Chondrocyte (in vitro differentiated cells): ENCODE data around the gene NT5C. TPM values are rescaled to one million over a fixed set of nuclear protein-coding genes. Genes with fewer than 3 reads are reported as not detected.

Experiments
- DNase-seq: peaks from one replicate; pipeline ENCODE4 v3.0.0; 2021; ENCODE audit warnings: mixed read lengths, low spot score
- H3K27ac Mint-ChIP-seq: one replicate; pipeline ENCODE4 v1.8.0; 2021; ENCODE audit warnings: mild to moderate bottlenecking, moderate library complexity, mixed read lengths; ENCODE audit not compliant: unreplicated experiment
- H3K27me3 Mint-ChIP-seq: 2 replicates; pipeline ENCODE4 v1.8.0; 2021; ENCODE audit warnings: low read depth, mixed read lengths
- H3K36me3 Mint-ChIP-seq: 2 replicates; pipeline ENCODE4 v1.8.0; 2021; ENCODE audit warnings: low read depth, mixed read lengths
- H3K4me1 Mint-ChIP-seq: 2 replicates; pipeline ENCODE4 v1.8.0; 2021; ENCODE audit warnings: low read depth, mild to moderate bottlenecking, mixed read lengths
- H3K4me3 Mint-ChIP-seq: one replicate; pipeline ENCODE4 v1.8.0; 2021; ENCODE audit warnings: mild to moderate bottlenecking, moderate library complexity, mixed read lengths; ENCODE audit not compliant: unreplicated experiment
- H3K9me3 Mint-ChIP-seq: 2 replicates; pipeline ENCODE4 v1.8.0; 2021; ENCODE audit warnings: low read depth, mixed read lengths
- total RNA-seq: library from RNA; stranded (reverse); gene quantifications from 3 replicates; pipeline ENCODE4 v1.2.1, GENCODE V29; 2021
- TF ChIP-seq, protein P1 (sequence below): fragments of 200-600 bp; sonication (generic); IDR thresholded peaks from 2 replicates; pipeline ENCODE4 v1.5.0; 2021; ENCODE audit warnings: antibody characterized with exemption, mild to moderate bottlenecking, moderate library complexity

Gene NT5C
- total RNA-seq, 1 donor from 2014 or later = 31.2 TPM

DNA sequence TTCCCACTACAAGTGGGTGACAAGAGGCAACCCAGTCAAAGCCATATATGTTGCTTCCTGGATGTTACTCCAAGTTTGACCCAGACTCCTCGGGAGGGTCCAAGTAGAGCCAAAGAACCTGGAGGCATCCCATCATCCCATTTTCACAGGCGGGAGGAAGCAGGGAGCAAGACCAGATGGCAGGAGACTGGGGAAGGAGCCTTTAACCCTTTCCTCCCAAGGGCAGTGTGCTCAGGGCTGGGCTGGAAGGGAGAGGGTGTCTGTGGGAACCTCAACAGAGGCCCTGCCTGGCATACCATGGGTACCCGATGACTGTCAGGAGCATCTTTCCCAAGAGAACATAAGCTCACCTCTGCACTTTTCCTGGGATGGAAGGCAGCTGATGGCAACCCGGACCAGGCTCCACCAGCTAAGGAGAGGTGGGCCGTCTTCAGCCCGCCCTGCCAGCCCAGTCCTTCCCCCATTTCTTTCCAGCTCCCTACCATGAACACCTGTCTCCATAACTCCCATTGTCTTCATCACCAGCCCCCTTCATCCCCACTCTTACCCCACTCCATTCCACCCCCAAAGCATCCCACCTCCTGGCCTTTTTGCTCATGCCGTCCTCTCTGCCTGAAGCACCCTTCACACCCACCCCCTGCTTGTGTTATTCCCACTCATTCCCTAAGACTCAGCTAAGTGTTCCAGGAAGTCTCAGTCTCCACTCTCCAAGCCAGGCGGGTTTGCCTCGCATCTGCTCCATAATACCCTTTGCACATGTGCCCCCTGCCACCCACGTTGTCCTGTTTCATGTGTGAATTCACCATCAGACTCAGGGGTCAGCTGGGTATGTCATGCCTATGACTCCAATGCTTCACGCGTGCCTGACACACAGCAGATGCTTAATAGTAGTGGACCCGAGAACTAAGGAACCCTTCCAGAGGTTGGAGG is 49.7 kb downstream of the NT5C start:
- H3K27ac Mint-ChIP-seq = no peak overlapping the region
- no peaks in the 10 kb centered on the region for H3K36me3 Mint-ChIP-seq
- H3K4me3 Mint-ChIP-seq = no peak overlapping the region
- no peak for DNase-seq
- TF ChIP-seq, protein P1, sequence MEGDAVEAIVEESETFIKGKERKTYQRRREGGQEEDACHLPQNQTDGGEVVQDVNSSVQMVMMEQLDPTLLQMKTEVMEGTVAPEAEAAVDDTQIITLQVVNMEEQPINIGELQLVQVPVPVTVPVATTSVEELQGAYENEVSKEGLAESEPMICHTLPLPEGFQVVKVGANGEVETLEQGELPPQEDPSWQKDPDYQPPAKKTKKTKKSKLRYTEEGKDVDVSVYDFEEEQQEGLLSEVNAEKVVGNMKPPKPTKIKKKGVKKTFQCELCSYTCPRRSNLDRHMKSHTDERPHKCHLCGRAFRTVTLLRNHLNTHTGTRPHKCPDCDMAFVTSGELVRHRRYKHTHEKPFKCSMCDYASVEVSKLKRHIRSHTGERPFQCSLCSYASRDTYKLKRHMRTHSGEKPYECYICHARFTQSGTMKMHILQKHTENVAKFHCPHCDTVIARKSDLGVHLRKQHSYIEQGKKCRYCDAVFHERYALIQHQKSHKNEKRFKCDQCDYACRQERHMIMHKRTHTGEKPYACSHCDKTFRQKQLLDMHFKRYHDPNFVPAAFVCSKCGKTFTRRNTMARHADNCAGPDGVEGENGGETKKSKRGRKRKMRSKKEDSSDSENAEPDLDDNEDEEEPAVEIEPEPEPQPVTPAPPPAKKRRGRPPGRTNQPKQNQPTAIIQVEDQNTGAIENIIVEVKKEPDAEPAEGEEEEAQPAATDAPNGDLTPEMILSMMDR = no peak
- no peaks in the 10 kb centered on the region for H3K9me3 Mint-ChIP-seq
- H3K4me1 Mint-ChIP-seq = peaks cover 57% of the 10 kb centered on the region
- no peaks in the 10 kb centered on the region for H3K27me3 Mint-ChIP-seq

Other genes starting within 250 kb of the NT5C start
- gene FADS6, start 238.1 kb downstream of the NT5C start, total RNA-seq = not detected in 3 replicates
- gene USH1G, start 208.5 kb downstream of the NT5C start, total RNA-seq = not detected in 3 replicates
- gene OTOP2, start 207.5 kb downstream of the NT5C start, total RNA-seq = not detected in 3 replicates
- not detected in 3 replicates for gene OTOP3, start 195.8 kb downstream of the NT5C start, total RNA-seq
- gene HID1, start 159.0 kb downstream of the NT5C start, total RNA-seq = 4.7 to 7.7 TPM (median 5.2 TPM) in 3 replicates
- 32.7 to 51.1 TPM (median 51.0 TPM) in 3 replicates for gene CDR2L, start 144.1 kb downstream of the NT5C start, total RNA-seq
- 18.9 to 25.7 TPM (median 19.8 TPM) in 3 replicates for gene MRPL58, start 119.1 kb downstream of the NT5C start, total RNA-seq
- 178 to 185 TPM (median 183 TPM) in 3 replicates for gene ATP5PD, start 84.8 kb downstream of the NT5C start, total RNA-seq
- gene KCTD2, start 84.5 kb downstream of the NT5C start, total RNA-seq = 16.8 to 20.4 TPM (median 17.1 TPM) in 3 replicates
- gene SLC16A5, start 43.8 kb downstream of the NT5C start, total RNA-seq = 2.1 to 3.0 TPM (median 3.0 TPM) in 3 replicates
- gene ARMC7, start 21.8 kb downstream of the NT5C start, total RNA-seq = 10.8 to 12.3 TPM (median 12.1 TPM) in 3 replicates
- gene JPT1, start 22.8 kb upstream of the NT5C start, total RNA-seq = 78.6 to 90.4 TPM (median 86.4 TPM) in 3 replicates
- gene SUMO2, start 51.2 kb upstream of the NT5C start, total RNA-seq = 307 to 347 TPM (median 312 TPM) in 3 replicates
- gene NUP85, start 73.9 kb upstream of the NT5C start, total RNA-seq = 36.7 to 63.9 TPM (median 41.3 TPM) in 3 replicates
- gene GGA3, start 129.9 kb upstream of the NT5C start, total RNA-seq = 26.9 to 30.3 TPM (median 28.4 TPM) in 3 replicates
- gene MRPS7, start 130.1 kb upstream of the NT5C start, total RNA-seq = 38.2 to 49.5 TPM (median 41.1 TPM) in 3 replicates
- 19.0 to 21.6 TPM (median 20.4 TPM) in 3 replicates for gene MIF4GD, start 139.5 kb upstream of the NT5C start, total RNA-seq
- 6.7 to 11.7 TPM (median 11.3 TPM) in 3 replicates for gene SLC25A19, start 157.7 kb upstream of the NT5C start, total RNA-seq